Measurements from ENCODE around the gene SCAANT1.

SCAANT1 gene

DNA sequence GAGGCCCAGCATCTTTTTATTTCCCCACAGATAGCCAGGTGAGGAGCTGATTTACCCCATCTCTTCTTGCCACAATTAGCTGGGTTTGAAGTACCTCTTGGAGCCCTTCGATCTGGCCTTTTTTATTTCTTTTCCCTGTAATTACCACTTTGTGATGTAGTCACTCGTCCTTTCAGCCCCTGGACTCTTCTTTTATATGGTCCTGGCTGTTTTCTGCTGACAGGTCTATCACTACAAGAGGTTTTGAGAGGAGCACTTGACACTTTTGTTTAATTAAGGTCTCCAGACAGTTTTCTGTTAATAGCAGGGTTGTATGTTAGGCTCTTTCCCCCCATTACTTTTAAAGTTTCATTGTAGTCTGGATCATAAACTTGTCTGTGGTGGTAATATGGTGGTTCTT is 36.7 kb downstream of the SCAANT1 start:
- no peaks in the 10 kb centered on the region for H3F3A ChIP-seq (ENCODE audit: control insufficient read depth, insufficient read depth)
- H3K36me3 ChIP-seq (ENCODE audit: control insufficient read depth, low read length), result peaks cover 27% of the 10 kb centered on the region
- H3K27ac ChIP-seq (ENCODE audit: low read depth, low read length), result no peak overlapping the region
- no peaks in the 10 kb centered on the region for H3K9me2 ChIP-seq (replicated peaks; ENCODE audit: control insufficient read depth, low read length)
- H3K4me1 ChIP-seq (ENCODE audit: control insufficient read depth, low read length), result peaks cover 34% of the 10 kb centered on the region
- no peak overlapping the region for H3K4me2 ChIP-seq (ENCODE audit: low read length)
- no peaks in the 10 kb centered on the region for H3K9me3 ChIP-seq (ENCODE audit: control insufficient read depth, insufficient read depth, low read length)
- TF ChIP-seq, protein P1, sequence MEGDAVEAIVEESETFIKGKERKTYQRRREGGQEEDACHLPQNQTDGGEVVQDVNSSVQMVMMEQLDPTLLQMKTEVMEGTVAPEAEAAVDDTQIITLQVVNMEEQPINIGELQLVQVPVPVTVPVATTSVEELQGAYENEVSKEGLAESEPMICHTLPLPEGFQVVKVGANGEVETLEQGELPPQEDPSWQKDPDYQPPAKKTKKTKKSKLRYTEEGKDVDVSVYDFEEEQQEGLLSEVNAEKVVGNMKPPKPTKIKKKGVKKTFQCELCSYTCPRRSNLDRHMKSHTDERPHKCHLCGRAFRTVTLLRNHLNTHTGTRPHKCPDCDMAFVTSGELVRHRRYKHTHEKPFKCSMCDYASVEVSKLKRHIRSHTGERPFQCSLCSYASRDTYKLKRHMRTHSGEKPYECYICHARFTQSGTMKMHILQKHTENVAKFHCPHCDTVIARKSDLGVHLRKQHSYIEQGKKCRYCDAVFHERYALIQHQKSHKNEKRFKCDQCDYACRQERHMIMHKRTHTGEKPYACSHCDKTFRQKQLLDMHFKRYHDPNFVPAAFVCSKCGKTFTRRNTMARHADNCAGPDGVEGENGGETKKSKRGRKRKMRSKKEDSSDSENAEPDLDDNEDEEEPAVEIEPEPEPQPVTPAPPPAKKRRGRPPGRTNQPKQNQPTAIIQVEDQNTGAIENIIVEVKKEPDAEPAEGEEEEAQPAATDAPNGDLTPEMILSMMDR (IDR thresholded peaks at IDR 0.05; ENCODE audit: low read depth, low read length, poor library complexity, severe bottlenecking), result no peak
- TF ChIP-seq EZH2phosphoT487 (IDR thresholded peaks at IDR 0.05; ENCODE audit: borderline replicate concordance, low read length), result no peak
- H3K27me3 ChIP-seq (ENCODE audit: control insufficient read depth, low read length), result no peaks in the 10 kb centered on the region
- no peak overlapping the region for H3K4me3 ChIP-seq (ENCODE audit: low read length)
- H4K20me1 ChIP-seq (ENCODE audit: control insufficient read depth, insufficient read depth, low read depth, low read length), result peaks cover 40% of the 10 kb centered on the region
- peaks cover 98% of the 10 kb centered on the region for H3K79me2 ChIP-seq (ENCODE audit: control insufficient read depth, low read length)

GRCh38 chr3:63874769-63875168 is 37.4 kb downstream of the SCAANT1 start:
- TF ChIP-seq, protein P1 (IDR thresholded peaks at IDR 0.05; ENCODE audit: low read depth, low read length, poor library complexity, severe bottlenecking), result no peak
- TF ChIP-seq EZH2phosphoT487 (IDR thresholded peaks at IDR 0.05; ENCODE audit: borderline replicate concordance, low read length), result no peak
- Histone ChIP-seq H3K9me3 (ENCODE audit: control insufficient read depth, insufficient read depth, low read length) (no peaks in the 10 kb centered on the region), H3K36me3 (ENCODE audit: control insufficient read depth, low read length) (peaks cover 32% of the 10 kb centered on the region), H3K4me2 (ENCODE audit: low read length) (no peak overlapping the region), H3K27ac (ENCODE audit: low read depth, low read length) (no peak overlapping the region), H3K79me2 (ENCODE audit: control insufficient read depth, low read length) (peaks cover 98% of the 10 kb centered on the region), H3K27me3 (ENCODE audit: control insufficient read depth, low read length) (no peaks in the 10 kb centered on the region), H3K4me1 (ENCODE audit: control insufficient read depth, low read length) (peaks cover 42% of the 10 kb centered on the region), H3K4me3 (ENCODE audit: low read length) (no peak overlapping the region), H3K9me2 (replicated peaks; ENCODE audit: control insufficient read depth, low read length) (no peaks in the 10 kb centered on the region), H4K20me1 (ENCODE audit: control insufficient read depth, insufficient read depth, low read depth, low read length) (peaks cover 40% of the 10 kb centered on the region), H3F3A (ENCODE audit: control insufficient read depth, insufficient read depth) (no peaks in the 10 kb centered on the region)

- H3K27ac ChIP-seq (ENCODE audit: low read depth, low read length), result no peak overlapping the region
- TF ChIP-seq EZH2phosphoT487 (IDR thresholded peaks at IDR 0.05; ENCODE audit: borderline replicate concordance, low read length), result no peak
- TF ChIP-seq, protein P1 (IDR thresholded peaks at IDR 0.05; ENCODE audit: low read depth, low read length, poor library complexity, severe bottlenecking), result no peak
- H3K4me1 ChIP-seq (ENCODE audit: control insufficient read depth, low read length), result peaks cover 46% of the 10 kb centered on the region
- no peaks in the 10 kb centered on the region for H3F3A ChIP-seq (ENCODE audit: control insufficient read depth, insufficient read depth)
- no peaks in the 10 kb centered on the region for H3K27me3 ChIP-seq (ENCODE audit: control insufficient read depth, low read length)
- H3K9me3 ChIP-seq (ENCODE audit: control insufficient read depth, insufficient read depth, low read length), result no peaks in the 10 kb centered on the region
- H3K9me2 ChIP-seq (replicated peaks; ENCODE audit: control insufficient read depth, low read length), result no peaks in the 10 kb centered on the region
- peaks cover 97% of the 10 kb centered on the region for H3K79me2 ChIP-seq (ENCODE audit: control insufficient read depth, low read length)
- H3K4me2 ChIP-seq (ENCODE audit: low read length), result peak overlapping the region; percentile 35
- peaks cover 28% of the 10 kb centered on the region for H4K20me1 ChIP-seq (ENCODE audit: control insufficient read depth, insufficient read depth, low read depth, low read length)
- no peak overlapping the region for H3K4me3 ChIP-seq (ENCODE audit: low read length)
- peaks cover 39% of the 10 kb centered on the region for H3K36me3 ChIP-seq (ENCODE audit: control insufficient read depth, low read length)
Observed at GRCh38 chr3:63872135-63872924, 39.9 kb downstream of the SCAANT1 start.

Data from DOHH2 (cell line).